GM12878 (cell line): Measurements from ENCODE around the gene TDRD7.

ENCODE experiments used
- CHD4 ChIP-seq: fragments of 200-600 bp; sonication (generic); IDR thresholded peaks from 2 replicates; pipeline ENCODE4 v1.6.1; 2016; ENCODE audit warnings: mild to moderate bottlenecking
- EGR1 ChIP-seq, 2 experiments: IDR thresholded peaks; 1 replicate in 1 of 2; 2 replicates in 1 of 2; pipeline ENCODE4 v1.6.1; 2011 to 2012; ENCODE audit warnings: low read depth in 2 of 2, low read length in 2 of 2, borderline replicate concordance in 1 of 2, mild to moderate bottlenecking in 1 of 2, moderate library complexity in 1 of 2
- HDAC2 ChIP-seq: fragments of 200-600 bp; sonication (generic); IDR thresholded peaks from 2 replicates; pipeline ENCODE4 v1.6.1; 2017
- HDAC6 ChIP-seq: fragments of 200-600 bp; sonication (generic); IDR thresholded peaks from one replicate; pipeline ENCODE4 v1.8.0; 2017; ENCODE audit warnings: antibody characterized with exemption; ENCODE audit not compliant: unreplicated experiment
- LARP7 ChIP-seq: fragments of 450-650 bp; IDR thresholded peaks from 2 replicates; pipeline ENCODE4 v1.6.1; 2017; ENCODE audit warnings: mild to moderate bottlenecking
- POLR2A ChIP-seq: IDR thresholded peaks from 2 replicates; pipeline ENCODE4 v1.6.1; 2011; ENCODE audit warnings: low read depth, mild to moderate bottlenecking, low read length
- POLR2AphosphoS5 ChIP-seq: IDR thresholded peaks from 2 replicates; pipeline ENCODE4 v1.6.1; 2011; ENCODE audit warnings: mild to moderate bottlenecking, low read length, inconsistent platforms
- ZNF24 ChIP-seq: fragments of 450-650 bp; IDR thresholded peaks from 2 replicates; pipeline ENCODE4 v1.6.1; 2017; ENCODE audit warnings: antibody characterized with exemption, mild to moderate bottlenecking
- TF ChIP-seq, protein P1 (sequence below): fragments of 450-650 bp; IDR thresholded peaks from 2 replicates; pipeline ENCODE4 v1.6.1; 2018; ENCODE audit warnings: borderline replicate concordance, mild to moderate bottlenecking; ENCODE audit not compliant: partially characterized antibody
- TF ChIP-seq, protein P2 (sequence below), 3 experiments: IDR thresholded peaks in 2 of 3; conservative IDR thresholded peaks in 1 of 3; 2 replicates each; pipeline ENCODE4 v1.5.1; 2011; ENCODE audit warnings: low read depth in 3 of 3, low read length in 3 of 3, mild to moderate bottlenecking in 3 of 3, control low read depth in 2 of 3, moderate library complexity in 2 of 3, inconsistent platforms in 1 of 3, mixed read lengths in 1 of 3; ENCODE audit not compliant: control insufficient read depth in 2 of 3, insufficient read depth in 1 of 3; ENCODE audit errors: extremely low read depth in 1 of 3
- TF ChIP-seq, protein P3 (sequence below): IDR thresholded peaks from 2 replicates; pipeline ENCODE4 v1.6.1; 2012; ENCODE audit warnings: low read length, inconsistent platforms
- TF ChIP-seq, protein P4 (sequence below): IDR thresholded peaks from 2 replicates; pipeline ENCODE4 v1.6.1; 2011; ENCODE audit warnings: low read depth, low read length, improper control_type of control experiment, borderline replicate concordance
- TF ChIP-seq, protein P5 (sequence below): IDR thresholded peaks from 2 replicates; pipeline ENCODE4 v1.6.1; 2012; ENCODE audit warnings: low read depth, low read length, improper control_type of control experiment

DNA sequence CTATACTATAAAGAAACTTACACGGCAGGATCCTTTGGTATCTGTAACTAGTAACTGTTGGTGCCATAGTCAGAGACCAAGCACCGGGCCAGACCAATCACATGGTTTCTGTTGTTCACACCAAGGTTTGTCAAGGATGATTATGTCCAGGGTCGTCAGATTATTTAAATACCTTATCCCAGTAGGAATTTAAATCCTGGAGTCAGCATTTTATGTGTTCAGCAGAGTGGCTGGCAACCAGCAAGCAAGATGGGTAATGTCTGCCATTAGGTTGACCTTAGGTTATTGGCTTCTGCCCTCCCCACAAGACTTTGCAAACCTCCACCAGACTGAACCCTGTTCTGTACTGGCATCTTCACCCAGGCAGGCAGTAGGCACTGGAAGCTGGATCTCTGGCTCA lies 50.3 kb downstream of the TDRD7 start:
- TF ChIP-seq POLR2A (no peak), CHD4 (no peak), POLR2AphosphoS5 (no peak), HDAC2 (no peak), EGR1 (IDR thresholded peaks at IDR 0.05; ENCODE audit: borderline replicate concordance in 1 of 2, low read depth in 2 of 2, low read length in 2 of 2) (no peak), ZNF24 (no peak), HDAC6 (no peak), LARP7 (no peak)
- TF ChIP-seq, protein P1, sequence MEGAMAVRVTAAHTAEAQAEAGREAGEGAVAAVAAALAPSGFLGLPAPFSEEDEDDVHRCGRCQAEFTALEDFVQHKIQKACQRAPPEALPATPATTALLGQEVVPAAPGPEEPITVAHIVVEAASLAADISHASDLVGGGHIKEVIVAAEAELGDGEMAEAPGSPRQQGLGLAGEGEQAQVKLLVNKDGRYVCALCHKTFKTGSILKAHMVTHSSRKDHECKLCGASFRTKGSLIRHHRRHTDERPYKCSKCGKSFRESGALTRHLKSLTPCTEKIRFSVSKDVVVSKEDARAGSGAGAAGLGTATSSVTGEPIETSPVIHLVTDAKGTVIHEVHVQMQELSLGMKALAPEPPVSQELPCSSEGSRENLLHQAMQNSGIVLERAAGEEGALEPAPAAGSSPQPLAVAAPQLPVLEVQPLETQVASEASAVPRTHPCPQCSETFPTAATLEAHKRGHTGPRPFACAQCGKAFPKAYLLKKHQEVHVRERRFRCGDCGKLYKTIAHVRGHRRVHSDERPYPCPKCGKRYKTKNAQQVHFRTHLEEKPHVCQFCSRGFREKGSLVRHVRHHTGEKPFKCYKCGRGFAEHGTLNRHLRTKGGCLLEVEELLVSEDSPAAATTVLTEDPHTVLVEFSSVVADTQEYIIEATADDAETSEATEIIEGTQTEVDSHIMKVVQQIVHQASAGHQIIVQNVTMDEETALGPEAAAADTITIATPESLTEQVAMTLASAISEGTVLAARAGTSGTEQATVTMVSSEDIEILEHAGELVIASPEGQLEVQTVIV: no peak
- TF ChIP-seq, protein P2, sequence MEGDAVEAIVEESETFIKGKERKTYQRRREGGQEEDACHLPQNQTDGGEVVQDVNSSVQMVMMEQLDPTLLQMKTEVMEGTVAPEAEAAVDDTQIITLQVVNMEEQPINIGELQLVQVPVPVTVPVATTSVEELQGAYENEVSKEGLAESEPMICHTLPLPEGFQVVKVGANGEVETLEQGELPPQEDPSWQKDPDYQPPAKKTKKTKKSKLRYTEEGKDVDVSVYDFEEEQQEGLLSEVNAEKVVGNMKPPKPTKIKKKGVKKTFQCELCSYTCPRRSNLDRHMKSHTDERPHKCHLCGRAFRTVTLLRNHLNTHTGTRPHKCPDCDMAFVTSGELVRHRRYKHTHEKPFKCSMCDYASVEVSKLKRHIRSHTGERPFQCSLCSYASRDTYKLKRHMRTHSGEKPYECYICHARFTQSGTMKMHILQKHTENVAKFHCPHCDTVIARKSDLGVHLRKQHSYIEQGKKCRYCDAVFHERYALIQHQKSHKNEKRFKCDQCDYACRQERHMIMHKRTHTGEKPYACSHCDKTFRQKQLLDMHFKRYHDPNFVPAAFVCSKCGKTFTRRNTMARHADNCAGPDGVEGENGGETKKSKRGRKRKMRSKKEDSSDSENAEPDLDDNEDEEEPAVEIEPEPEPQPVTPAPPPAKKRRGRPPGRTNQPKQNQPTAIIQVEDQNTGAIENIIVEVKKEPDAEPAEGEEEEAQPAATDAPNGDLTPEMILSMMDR (IDR thresholded peaks at IDR 0.05 in 2 of 3, conservative IDR thresholded peaks at IDR 0.05 in 1 of 3; ENCODE audit: control insufficient read depth in 2 of 3, extremely low read depth in 1 of 3, insufficient read depth in 1 of 3, low read depth in 3 of 3, low read length in 3 of 3): no peak
- TF ChIP-seq, protein P3, sequence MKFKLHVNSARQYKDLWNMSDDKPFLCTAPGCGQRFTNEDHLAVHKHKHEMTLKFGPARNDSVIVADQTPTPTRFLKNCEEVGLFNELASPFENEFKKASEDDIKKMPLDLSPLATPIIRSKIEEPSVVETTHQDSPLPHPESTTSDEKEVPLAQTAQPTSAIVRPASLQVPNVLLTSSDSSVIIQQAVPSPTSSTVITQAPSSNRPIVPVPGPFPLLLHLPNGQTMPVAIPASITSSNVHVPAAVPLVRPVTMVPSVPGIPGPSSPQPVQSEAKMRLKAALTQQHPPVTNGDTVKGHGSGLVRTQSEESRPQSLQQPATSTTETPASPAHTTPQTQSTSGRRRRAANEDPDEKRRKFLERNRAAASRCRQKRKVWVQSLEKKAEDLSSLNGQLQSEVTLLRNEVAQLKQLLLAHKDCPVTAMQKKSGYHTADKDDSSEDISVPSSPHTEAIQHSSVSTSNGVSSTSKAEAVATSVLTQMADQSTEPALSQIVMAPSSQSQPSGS: no peak
- TF ChIP-seq, protein P4, sequence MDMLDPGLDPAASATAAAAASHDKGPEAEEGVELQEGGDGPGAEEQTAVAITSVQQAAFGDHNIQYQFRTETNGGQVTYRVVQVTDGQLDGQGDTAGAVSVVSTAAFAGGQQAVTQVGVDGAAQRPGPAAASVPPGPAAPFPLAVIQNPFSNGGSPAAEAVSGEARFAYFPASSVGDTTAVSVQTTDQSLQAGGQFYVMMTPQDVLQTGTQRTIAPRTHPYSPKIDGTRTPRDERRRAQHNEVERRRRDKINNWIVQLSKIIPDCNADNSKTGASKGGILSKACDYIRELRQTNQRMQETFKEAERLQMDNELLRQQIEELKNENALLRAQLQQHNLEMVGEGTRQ: no peak
- TF ChIP-seq, protein P5, sequence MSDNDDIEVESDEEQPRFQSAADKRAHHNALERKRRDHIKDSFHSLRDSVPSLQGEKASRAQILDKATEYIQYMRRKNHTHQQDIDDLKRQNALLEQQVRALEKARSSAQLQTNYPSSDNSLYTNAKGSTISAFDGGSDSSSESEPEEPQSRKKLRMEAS: no peak
